Effector CD4-positive, alpha-beta T cell (primary cell): ENCODE measurements around the gene CHMP6.

ENCODE experiments used
- DNase-seq: peaks from one replicate; pipeline ENCODE4 v3.0.0-alpha.2; 2020

Gene CHMP6

GRCh38 chr17:81032641-81033480, 41.2 kb downstream of the CHMP6 start:
- DNase-seq: no peak

GRCh38 chr17:81033535-81034167, 42.0 kb downstream of the CHMP6 start:
- DNase-seq: no peak

- DNase-seq: no peak
Measured at GRCh38 chr17:81034168-81034777, 42.6 kb downstream of the CHMP6 start.

- DNase-seq: peak; percentile 98
Measured at GRCh38 chr17:81034779-81035520, 43.3 kb downstream of the CHMP6 start, which contains the start of gene BAIAP2. Gene BAIAP2, plus strand, starts transcription at chr17:81035151. Its CDS starts 104 bp downstream, at chr17:81035255.

GRCh38 chr17:81035521-81036196, 44.0 kb downstream of the CHMP6 start:
- no peak for DNase-seq

GRCh38 chr17:81036197-81036941, 44.7 kb downstream of the CHMP6 start:
- no peak for DNase-seq

GRCh38 chr17:81037026-81037797, 45.6 kb downstream of the CHMP6 start:
- no peak for DNase-seq

- no peak for DNase-seq
Measured at GRCh38 chr17:81037798-81038733, 46.4 kb downstream of the CHMP6 start.

GRCh38 chr17:81039096-81039495, 47.5 kb downstream of the CHMP6 start:
- DNase-seq: no peak

GRCh38 chr17:81039854-81040758, 48.5 kb downstream of the CHMP6 start:
- no peak for DNase-seq

GRCh38 chr17:81040791-81041337, 49.2 kb downstream of the CHMP6 start:
- no peak for DNase-seq

GRCh38 chr17:81042606-81043005, 51.0 kb downstream of the CHMP6 start:
- no peak for DNase-seq

- no peak for DNase-seq
Measured at GRCh38 chr17:81043319-81043724, 51.7 kb downstream of the CHMP6 start.

GRCh38 chr17:81043725-81044427, 52.2 kb downstream of the CHMP6 start:
- DNase-seq: no peak

- DNase-seq: no peak
Measured at GRCh38 chr17:81044428-81044763, 52.8 kb downstream of the CHMP6 start.

- DNase-seq: no peak
Measured at GRCh38 chr17:81044764-81045589, 53.3 kb downstream of the CHMP6 start.

- DNase-seq: no peak
Measured at GRCh38 chr17:81045590-81046095, 54.0 kb downstream of the CHMP6 start.
